Panc1 (cell line): Measurements from ENCODE around the gene CSF2RB. TPM values are rescaled to one million over a fixed set of nuclear protein-coding genes. Genes with fewer than 3 reads are reported as not detected.

Source experiments
- ATAC-seq: fragments of 200-7000 bp; cut with Tn5 transposase; 2 replicates; pipeline ENCODE4 v1.9.1; 2020; ENCODE audit warnings: mild to moderate bottlenecking, moderate library complexity
- BruUV-seq: library from RNA; stranded (reverse); fragments of 400-500 nt; replicated peaks from 2 replicates; lab custom pipeline; 2021; lab: Mats Ljungman, UMichigan
- CTCF ChIA-PET: fragments of 300-600 bp; sonication (Branson Sonifier 250); formaldehyde crosslinking; loops from one replicate; lab custom pipeline; 2022; ENCODE audit warnings: antibody characterized with exemption; lab: Charles Lee
- POLR2A ChIA-PET: fragments of 300-600 bp; sonication (Branson Sonifier 250); formaldehyde crosslinking; loops from one replicate; lab custom pipeline; 2022; ENCODE audit warnings: antibody characterized with exemption; lab: Charles Lee
- DNase-seq: peaks from one replicate; pipeline ENCODE4 v3.0.0-alpha.2; 2010; ENCODE audit warnings: low read depth, low spot score
- H3K27ac ChIP-seq: 2 replicates; pipeline ENCODE4 v1.5.1; 2011; ENCODE audit warnings: mild to moderate bottlenecking, low read length, inconsistent platforms
- H3K27me3 ChIP-seq: fragments of 200-500 bp; sonication (Bioruptor generic); 2 replicates; pipeline ENCODE4 v1.6.0; 2014; ENCODE audit warnings: low read length, inconsistent platforms; ENCODE audit not compliant: control insufficient read depth, insufficient read depth
- H3K36me3 ChIP-seq: fragments of 200-500 bp; sonication (Bioruptor generic); 2 replicates; pipeline ENCODE4 v1.5.1; 2014; ENCODE audit warnings: inconsistent platforms, mild to moderate bottlenecking, low read length, moderate library complexity; ENCODE audit not compliant: control insufficient read depth, insufficient read depth
- H3K4me1 ChIP-seq: 2 replicates; pipeline ENCODE4 v1.5.1; 2011; ENCODE audit warnings: inconsistent platforms, mild to moderate bottlenecking, low read length, moderate library complexity; ENCODE audit not compliant: control insufficient read depth, insufficient read depth
- H3K4me3 ChIP-seq, 2 experiments: 2 replicates each; pipeline ENCODE4 v1.5.1; 2011 to 2012; ENCODE audit warnings: low read depth in 2 of 2, low read length in 2 of 2, mild to moderate bottlenecking in 2 of 2, inconsistent platforms in 1 of 2, moderate library complexity in 1 of 2
- H3K9me3 ChIP-seq: fragments of 200-500 bp; sonication (Bioruptor generic); 2 replicates; pipeline ENCODE4 v1.5.1; 2014; ENCODE audit warnings: low read depth, mild to moderate bottlenecking, inconsistent platforms, low read length, moderate library complexity; ENCODE audit not compliant: control insufficient read depth, insufficient read depth
- POLR2AphosphoS5 ChIP-seq: IDR thresholded peaks from 2 replicates; pipeline ENCODE4 v1.6.1; 2012; ENCODE audit warnings: mild to moderate bottlenecking, low read depth, low read length, moderate library complexity
- SIN3A ChIP-seq: IDR thresholded peaks from 2 replicates; pipeline ENCODE4 v1.6.1; 2012; ENCODE audit warnings: low read depth, mild to moderate bottlenecking, low read length, moderate library complexity, borderline replicate concordance; ENCODE audit not compliant: insufficient read depth
- TCF7L2 ChIP-seq: IDR thresholded peaks from 2 replicates; pipeline ENCODE4 v1.6.1; 2011; ENCODE audit warnings: mild to moderate bottlenecking, low read depth, low read length, inconsistent platforms
- in situ Hi-C: cut with HindIII; loops from 2 replicates; pipeline ENCODE4 v1.10.0; 2016; ENCODE audit warnings: low sequenced_read_pairs, low pct_unique_long_range_greater_than_20kb
- intact Hi-C: fragments of 100-400 bp; cut with micrococcal nuclease; formaldehyde crosslinking; loops from one replicate; pipeline ENCODE4 v1.10.0; 2022; ENCODE audit not compliant: unreplicated experiment
- total RNA-seq: library from RNA; stranded (reverse); gene quantifications from one replicate; pipeline ENCODE4 v1.2.1, GENCODE V29; 2021; ENCODE audit not compliant: unreplicated experiment
- TF ChIP-seq, protein P1 (sequence below): fragments of 450-650 bp; IDR thresholded peaks from 2 replicates; pipeline ENCODE4 v1.5.1; 2017; ENCODE audit warnings: mild to moderate bottlenecking
- TF ChIP-seq, protein P2 (sequence below), 2 experiments: IDR thresholded peaks; 2 replicates each; pipeline ENCODE4 v1.6.1; 2011 to 2012; ENCODE audit warnings: low read depth in 2 of 2, control low read depth in 1 of 2, low read length in 1 of 2, mild to moderate bottlenecking in 1 of 2, moderate library complexity in 1 of 2; ENCODE audit not compliant: insufficient read depth in 1 of 2

Gene CSF2RB
- total RNA-seq, 1 experiment from 2014 or later: not detected

- no peaks in the 10 kb centered on the region for H3K27me3 ChIP-seq
- TF ChIP-seq SIN3A (no peak), POLR2AphosphoS5 (no peak), TCF7L2 (no peak)
- TF ChIP-seq, protein P1, sequence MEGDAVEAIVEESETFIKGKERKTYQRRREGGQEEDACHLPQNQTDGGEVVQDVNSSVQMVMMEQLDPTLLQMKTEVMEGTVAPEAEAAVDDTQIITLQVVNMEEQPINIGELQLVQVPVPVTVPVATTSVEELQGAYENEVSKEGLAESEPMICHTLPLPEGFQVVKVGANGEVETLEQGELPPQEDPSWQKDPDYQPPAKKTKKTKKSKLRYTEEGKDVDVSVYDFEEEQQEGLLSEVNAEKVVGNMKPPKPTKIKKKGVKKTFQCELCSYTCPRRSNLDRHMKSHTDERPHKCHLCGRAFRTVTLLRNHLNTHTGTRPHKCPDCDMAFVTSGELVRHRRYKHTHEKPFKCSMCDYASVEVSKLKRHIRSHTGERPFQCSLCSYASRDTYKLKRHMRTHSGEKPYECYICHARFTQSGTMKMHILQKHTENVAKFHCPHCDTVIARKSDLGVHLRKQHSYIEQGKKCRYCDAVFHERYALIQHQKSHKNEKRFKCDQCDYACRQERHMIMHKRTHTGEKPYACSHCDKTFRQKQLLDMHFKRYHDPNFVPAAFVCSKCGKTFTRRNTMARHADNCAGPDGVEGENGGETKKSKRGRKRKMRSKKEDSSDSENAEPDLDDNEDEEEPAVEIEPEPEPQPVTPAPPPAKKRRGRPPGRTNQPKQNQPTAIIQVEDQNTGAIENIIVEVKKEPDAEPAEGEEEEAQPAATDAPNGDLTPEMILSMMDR: no peak
- TF ChIP-seq, protein P2, sequence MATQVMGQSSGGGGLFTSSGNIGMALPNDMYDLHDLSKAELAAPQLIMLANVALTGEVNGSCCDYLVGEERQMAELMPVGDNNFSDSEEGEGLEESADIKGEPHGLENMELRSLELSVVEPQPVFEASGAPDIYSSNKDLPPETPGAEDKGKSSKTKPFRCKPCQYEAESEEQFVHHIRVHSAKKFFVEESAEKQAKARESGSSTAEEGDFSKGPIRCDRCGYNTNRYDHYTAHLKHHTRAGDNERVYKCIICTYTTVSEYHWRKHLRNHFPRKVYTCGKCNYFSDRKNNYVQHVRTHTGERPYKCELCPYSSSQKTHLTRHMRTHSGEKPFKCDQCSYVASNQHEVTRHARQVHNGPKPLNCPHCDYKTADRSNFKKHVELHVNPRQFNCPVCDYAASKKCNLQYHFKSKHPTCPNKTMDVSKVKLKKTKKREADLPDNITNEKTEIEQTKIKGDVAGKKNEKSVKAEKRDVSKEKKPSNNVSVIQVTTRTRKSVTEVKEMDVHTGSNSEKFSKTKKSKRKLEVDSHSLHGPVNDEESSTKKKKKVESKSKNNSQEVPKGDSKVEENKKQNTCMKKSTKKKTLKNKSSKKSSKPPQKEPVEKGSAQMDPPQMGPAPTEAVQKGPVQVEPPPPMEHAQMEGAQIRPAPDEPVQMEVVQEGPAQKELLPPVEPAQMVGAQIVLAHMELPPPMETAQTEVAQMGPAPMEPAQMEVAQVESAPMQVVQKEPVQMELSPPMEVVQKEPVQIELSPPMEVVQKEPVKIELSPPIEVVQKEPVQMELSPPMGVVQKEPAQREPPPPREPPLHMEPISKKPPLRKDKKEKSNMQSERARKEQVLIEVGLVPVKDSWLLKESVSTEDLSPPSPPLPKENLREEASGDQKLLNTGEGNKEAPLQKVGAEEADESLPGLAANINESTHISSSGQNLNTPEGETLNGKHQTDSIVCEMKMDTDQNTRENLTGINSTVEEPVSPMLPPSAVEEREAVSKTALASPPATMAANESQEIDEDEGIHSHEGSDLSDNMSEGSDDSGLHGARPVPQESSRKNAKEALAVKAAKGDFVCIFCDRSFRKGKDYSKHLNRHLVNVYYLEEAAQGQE (IDR thresholded peaks at IDR 0.05; ENCODE audit: insufficient read depth in 1 of 2, low read depth in 2 of 2, low read length in 1 of 2): no peak
- H3K36me3 ChIP-seq: no peaks in the 10 kb centered on the region
These were observed 18.0 kb downstream of the CSF2RB start for GRCh38 chr22:36931446-36931845.

DNA sequence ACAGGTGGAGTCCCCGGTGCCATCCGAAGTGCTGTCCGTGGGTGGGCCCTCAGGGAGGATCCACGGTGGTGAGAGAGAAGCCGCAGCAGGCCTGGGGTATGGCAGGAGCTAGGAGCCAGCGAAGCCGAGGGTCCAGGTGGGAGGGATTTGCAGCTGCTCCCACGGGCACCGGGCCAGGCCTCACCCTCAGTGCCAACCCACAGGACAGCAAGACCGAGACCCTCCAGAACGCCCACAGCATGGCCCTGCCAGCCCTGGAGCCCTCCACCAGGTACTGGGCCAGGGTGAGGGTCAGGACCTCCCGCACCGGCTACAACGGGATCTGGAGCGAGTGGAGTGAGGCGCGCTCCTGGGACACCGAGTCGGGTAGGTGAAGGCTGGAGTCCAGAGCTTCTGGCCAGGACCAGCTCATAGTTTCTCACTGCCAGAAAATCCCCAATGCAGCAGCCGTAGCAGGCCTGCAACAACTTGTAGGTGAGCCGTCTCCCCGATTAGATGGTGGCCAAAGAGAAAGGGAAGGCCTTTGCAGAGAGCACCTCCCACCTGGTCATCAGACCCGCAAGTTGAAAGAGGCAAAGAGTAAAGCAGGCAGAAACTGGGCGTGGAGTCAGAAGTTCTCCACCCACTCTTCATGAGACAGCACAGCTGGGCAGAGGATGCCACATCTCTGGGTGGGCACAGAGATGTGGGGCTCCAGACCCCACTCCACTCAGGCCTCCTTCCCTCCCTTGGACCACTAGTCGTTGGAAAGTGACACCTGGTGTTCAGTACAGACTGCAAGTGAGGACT, 20.4 kb downstream of the CSF2RB start:
- ChIA-PET CTCF (no interaction called here), POLR2A (no interaction called here)
- intact Hi-C loops (no loop called here), in situ Hi-C loops (no loop called here)
- Histone ChIP-seq H3K4me3 (no peak overlapping the region), H3K36me3 (no peaks in the 10 kb centered on the region), H3K27me3 (no peaks in the 10 kb centered on the region), H3K9me3 (no peaks in the 10 kb centered on the region), H3K4me1 (no peaks in the 10 kb centered on the region), H3K27ac (no peak overlapping the region)
- no TSS peak for BruUV-seq
- ATAC-seq (no peak), DNase-seq (no peak)
- TF ChIP-seq TCF7L2 (no peak), SIN3A (no peak)

More at GRCh38 chr22:36931446-36931845, 18.0 kb downstream of the CSF2RB start:
- no peak overlapping the region for H3K4me3 ChIP-seq
- H3K9me3 ChIP-seq: no peaks in the 10 kb centered on the region
- no peaks in the 10 kb centered on the region for H3K4me1 ChIP-seq
- DNase-seq: no peak
- in situ Hi-C loops (no loop called here), intact Hi-C loops (no loop called here)
- POLR2A ChIA-PET: no interaction called here
- ATAC-seq: no peak
- H3K27ac ChIP-seq: no peak overlapping the region
- CTCF ChIA-PET: no interaction called here
- no TSS peak for BruUV-seq
